ENCODE data around the gene SF3B2.

GRCh38 chr11:66003291-66003690 is 48.9 kb upstream of the SF3B2 start:
- TF ChIP-seq CTCF (conservative IDR thresholded peaks at IDR 0.05 in 1 of 2, IDR thresholded peaks at IDR 0.05 in 1 of 2; ENCODE audit: low read depth in 1 of 2, low read length in 2 of 2) (no peak), EZH2 (IDR thresholded peaks at IDR 0.05; ENCODE audit: low read length, missing control alignments) (no peak)
